Body of pancreas (tissue), 4 donors: ENCODE measurements around the gene COX6A2. TPM values are rescaled to one million over a fixed set of nuclear protein-coding genes. Genes with fewer than 3 reads are reported as not detected.

Experiments used
- ATAC-seq: fragments of 150-250 bp; one replicate; pipeline ENCODE4 v1.9.1; 2016
- DNase-seq, 4 donors: peaks; one replicate each; pipeline ENCODE4 v3.0.0-alpha.2; 2019
- H3K27ac ChIP-seq, 4 donors: fragments of 200-600 bp; sonication (generic); 1 replicate in 3 of 4; 2 replicates in 1 of 4; pipeline versions ENCODE4 v1.5.1 to v1.6.1; 2016 to 2019; ENCODE audit warnings: mild to moderate bottlenecking in 1 of 4, mixed read lengths in 1 of 4, moderate library complexity in 1 of 4
- H3K27me3 ChIP-seq, 2 donors: fragments of 200-600 bp; sonication (generic); one replicate each; pipeline ENCODE4 v1.6.0; 2016; ENCODE audit warnings: mild to moderate bottlenecking in 1 of 2
- H3K36me3 ChIP-seq, 2 donors: fragments of 200-600 bp; sonication (generic); replicated peaks in 1 of 2; 2 replicates each; pipeline ENCODE4 v1.5.1; 2016; ENCODE audit warnings: low read depth in 2 of 2; ENCODE audit not compliant: insufficient read depth in 1 of 2
- H3K4me1 ChIP-seq: fragments of 200-600 bp; sonication (generic); one replicate; pipeline ENCODE4 v1.6.0; 2016
- H3K4me3 ChIP-seq, 2 donors: fragments of 200-600 bp; sonication (generic); 1 replicate in 1 of 2; 2 replicates in 1 of 2; pipeline ENCODE4 v1.5.1; 2016 to 2019
- H3K9me3 ChIP-seq, 3 donors: fragments of 200-600 bp; sonication (generic); 1 replicate in 2 of 3; 2 replicates in 1 of 3; pipeline ENCODE4 v1.5.1; 2016
- POLR2A ChIP-seq, 3 donors: fragments of 450-650 bp; IDR thresholded peaks; one replicate each; pipeline ENCODE4 v1.6.1; 2016; ENCODE audit warnings: antibody characterized with exemption in 3 of 3, mild to moderate bottlenecking in 2 of 3
- WGBS, 2 donors: methylation state at CpG; one replicate each; pipeline ENCODE4 v1.1.5; 2017; 5-methylcytosine and 5-hydroxymethylcytosine counted together
- intact Hi-C: fragments of 100-400 bp; cut with DNase I; formaldehyde crosslinking; loops from one replicate; pipeline ENCODE4 v1.15.1; 2023
- total RNA-seq, 2 donors: library from RNA; depleted of rRNA; stranded (reverse); fragments of >200 nt; gene quantifications; one replicate each; pipeline ENCODE4 v1.1.0, GENCODE V29; 2016
- TF ChIP-seq, protein P1 (sequence below), 7 experiments: fragments of 450-650 bp in 4 of 7; fragments of 200-600 bp in 3 of 7; sonication (generic) in 3 of 7; IDR thresholded peaks; one replicate each; pipeline ENCODE4 v1.5.1; 2016 to 2019; ENCODE audit warnings: antibody characterized with exemption in 7 of 7

The COX6A2 gene
- total RNA-seq, 2 donors from 2014 or later: not detected

GRCh38 chr16:31474773-31475738 is 46.9 kb upstream of the COX6A2 start:
- no peaks in the 10 kb centered on the region for H3K36me3 ChIP-seq
- DNase-seq (no peak), ATAC-seq (no peak)
- peaks cover 35% of the 10 kb centered on the region for H3K4me1 ChIP-seq
- H3K9me3 ChIP-seq: no peaks in the 10 kb centered on the region
- no peak overlapping the region for H3K4me3 ChIP-seq
- no peak for TF ChIP-seq POLR2A (IDR thresholded peaks at IDR 0.05)
- TF ChIP-seq, protein P1, sequence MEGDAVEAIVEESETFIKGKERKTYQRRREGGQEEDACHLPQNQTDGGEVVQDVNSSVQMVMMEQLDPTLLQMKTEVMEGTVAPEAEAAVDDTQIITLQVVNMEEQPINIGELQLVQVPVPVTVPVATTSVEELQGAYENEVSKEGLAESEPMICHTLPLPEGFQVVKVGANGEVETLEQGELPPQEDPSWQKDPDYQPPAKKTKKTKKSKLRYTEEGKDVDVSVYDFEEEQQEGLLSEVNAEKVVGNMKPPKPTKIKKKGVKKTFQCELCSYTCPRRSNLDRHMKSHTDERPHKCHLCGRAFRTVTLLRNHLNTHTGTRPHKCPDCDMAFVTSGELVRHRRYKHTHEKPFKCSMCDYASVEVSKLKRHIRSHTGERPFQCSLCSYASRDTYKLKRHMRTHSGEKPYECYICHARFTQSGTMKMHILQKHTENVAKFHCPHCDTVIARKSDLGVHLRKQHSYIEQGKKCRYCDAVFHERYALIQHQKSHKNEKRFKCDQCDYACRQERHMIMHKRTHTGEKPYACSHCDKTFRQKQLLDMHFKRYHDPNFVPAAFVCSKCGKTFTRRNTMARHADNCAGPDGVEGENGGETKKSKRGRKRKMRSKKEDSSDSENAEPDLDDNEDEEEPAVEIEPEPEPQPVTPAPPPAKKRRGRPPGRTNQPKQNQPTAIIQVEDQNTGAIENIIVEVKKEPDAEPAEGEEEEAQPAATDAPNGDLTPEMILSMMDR (IDR thresholded peaks at IDR 0.05): no peak
- H3K27me3 ChIP-seq: no peaks in the 10 kb centered on the region
- intact Hi-C loops: no loop called here
- WGBS, 2 donors: 86 to 90% methylated on average over 12 of the region's 12 CpGs
- no peak overlapping the region for H3K27ac ChIP-seq

DNA sequence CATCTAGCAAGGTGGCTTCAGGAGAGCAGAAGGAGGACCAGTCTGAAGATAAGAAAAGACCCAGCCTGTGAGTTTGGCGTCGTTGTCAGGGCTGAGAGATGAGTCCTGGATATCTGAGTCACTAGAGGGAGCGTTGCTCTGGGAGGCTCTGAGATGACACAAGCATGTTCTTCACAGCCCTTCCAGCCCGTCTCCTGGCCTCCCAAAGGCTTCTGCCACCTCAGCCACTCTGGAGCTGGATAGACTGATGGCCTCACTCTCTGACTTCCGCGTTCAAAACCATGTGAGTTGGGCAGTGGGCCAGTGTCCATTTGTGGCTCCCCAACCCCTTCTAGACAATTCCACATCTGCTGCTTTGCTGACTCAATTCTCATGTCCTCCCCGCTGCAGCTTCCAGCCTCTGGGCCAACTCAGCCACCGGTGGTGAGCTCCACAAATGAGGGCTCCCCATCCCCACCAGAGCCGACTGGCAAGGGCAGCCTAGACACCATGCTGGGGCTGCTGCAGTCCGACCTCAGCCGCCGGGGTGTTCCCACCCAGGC is 46.1 kb upstream of the COX6A2 start:
- intact Hi-C loops: no loop called here
- H3K27me3 ChIP-seq: no peaks in the 10 kb centered on the region
- TF ChIP-seq, protein P1 (IDR thresholded peaks at IDR 0.05): no peak
- no peak for TF ChIP-seq POLR2A (IDR thresholded peaks at IDR 0.05)
- H3K4me1 ChIP-seq: peaks cover 35% of the 10 kb centered on the region
- H3K4me3 ChIP-seq: no peak overlapping the region
- no peaks in the 10 kb centered on the region for H3K9me3 ChIP-seq
- DNase-seq: no peak
- no peaks in the 10 kb centered on the region for H3K36me3 ChIP-seq
- no peak overlapping the region for H3K27ac ChIP-seq
- WGBS, 2 donors: 74 to 76% methylated on average over 8 to 12 of the region's 12 CpGs
- ATAC-seq: no peak

DNA sequence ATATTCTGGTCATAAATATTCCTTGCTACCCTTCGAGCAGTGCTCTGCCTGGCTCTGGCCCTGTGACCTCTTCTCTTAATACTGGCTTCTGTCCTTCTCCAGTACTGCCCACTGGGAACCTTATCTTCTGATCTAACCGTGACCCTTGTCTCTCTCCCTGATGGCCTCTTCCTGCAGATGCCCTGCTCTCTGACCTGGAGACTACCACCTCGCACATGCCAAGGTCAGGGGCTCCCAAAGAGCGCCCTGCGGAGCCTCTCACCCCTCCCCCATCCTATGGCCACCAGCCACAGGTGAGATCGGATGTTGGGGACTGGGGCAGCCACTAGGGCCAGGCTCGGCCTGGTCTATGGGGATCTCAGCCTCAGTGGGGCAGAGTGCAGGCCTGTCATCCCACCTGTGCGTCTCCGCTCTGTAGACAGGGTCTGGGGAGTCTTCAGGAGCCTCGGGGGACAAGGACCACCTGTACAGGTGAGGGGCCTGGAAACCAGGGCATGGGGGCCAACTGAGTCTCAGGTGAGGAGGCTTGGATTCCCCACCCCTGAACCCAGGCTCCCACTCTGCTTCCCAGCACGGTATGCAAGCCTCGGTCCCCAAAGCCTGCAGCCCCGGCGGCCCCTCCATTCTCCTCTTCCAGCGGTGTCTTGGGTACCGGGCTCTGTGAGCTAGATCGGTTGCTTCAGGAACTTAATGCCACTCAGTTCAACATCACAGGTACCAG is 45.3 kb upstream of the COX6A2 start:
- no peak for DNase-seq
- H3K27me3 ChIP-seq: no peaks in the 10 kb centered on the region
- no peak for TF ChIP-seq POLR2A (IDR thresholded peaks at IDR 0.05)
- 79 to 81% methylated on average over 12 to 17 of the region's 17 CpGs for WGBS, 2 donors
- H3K27ac ChIP-seq: no peak overlapping the region
- H3K9me3 ChIP-seq: no peaks in the 10 kb centered on the region
- no peak for ATAC-seq
- H3K36me3 ChIP-seq: no peaks in the 10 kb centered on the region
- intact Hi-C loops: no loop called here
- no peak overlapping the region for H3K4me3 ChIP-seq
- peaks cover 34% of the 10 kb centered on the region for H3K4me1 ChIP-seq

- Histone ChIP-seq H3K9me3 (no peaks in the 10 kb centered on the region), H3K27me3 (no peaks in the 10 kb centered on the region), H3K4me1 (peaks cover 28% of the 10 kb centered on the region), H3K4me3 (no peak overlapping the region), H3K36me3 (no peaks in the 10 kb centered on the region), H3K27ac (peak overlapping the region in 3 of 4 donors; percentile 24 to 65 (median 61))
- 28 to 30% methylated on average over 13 to 20 of the region's 20 CpGs for WGBS, 2 donors
- TF ChIP-seq, protein P1 (IDR thresholded peaks at IDR 0.05): peak in 6 of 7 experiments; percentile 32 to 66 (median 50)
- TF ChIP-seq POLR2A (IDR thresholded peaks at IDR 0.05): no peak
- ATAC-seq: peak; percentile 64
- peak; percentile 78 to 84 (median 82) for DNase-seq
- intact Hi-C loops: no loop called here
These were observed 44.6 kb upstream of the COX6A2 start for GRCh38 chr16:31472709-31473203.
